Measurements from ENCODE around the gene VEGFB. TPM values are rescaled to one million over a fixed set of nuclear protein-coding genes. Genes with fewer than 3 reads are reported as not detected.

The VEGFB gene
- total RNA-seq, result 10 to 100 TPM; 25.9 to 59.5 TPM

- H3K9me3 ChIP-seq, result no peaks in the 10 kb centered on the region
- no peaks in the 10 kb centered on the region for H3K36me3 ChIP-seq
- DNase-seq, result peak; percentile 79
- no peaks in the 10 kb centered on the region for H3K27me3 ChIP-seq
- peak within 1 kb of the TSS; percentile 74 to 79 for H3K9ac ChIP-seq (ENCODE audit: low read depth in 2 of 2, low read length in 2 of 2)
- peak within 1 kb of the TSS; percentile 62 for H3K27ac ChIP-seq
- TF ChIP-seq, protein P1, sequence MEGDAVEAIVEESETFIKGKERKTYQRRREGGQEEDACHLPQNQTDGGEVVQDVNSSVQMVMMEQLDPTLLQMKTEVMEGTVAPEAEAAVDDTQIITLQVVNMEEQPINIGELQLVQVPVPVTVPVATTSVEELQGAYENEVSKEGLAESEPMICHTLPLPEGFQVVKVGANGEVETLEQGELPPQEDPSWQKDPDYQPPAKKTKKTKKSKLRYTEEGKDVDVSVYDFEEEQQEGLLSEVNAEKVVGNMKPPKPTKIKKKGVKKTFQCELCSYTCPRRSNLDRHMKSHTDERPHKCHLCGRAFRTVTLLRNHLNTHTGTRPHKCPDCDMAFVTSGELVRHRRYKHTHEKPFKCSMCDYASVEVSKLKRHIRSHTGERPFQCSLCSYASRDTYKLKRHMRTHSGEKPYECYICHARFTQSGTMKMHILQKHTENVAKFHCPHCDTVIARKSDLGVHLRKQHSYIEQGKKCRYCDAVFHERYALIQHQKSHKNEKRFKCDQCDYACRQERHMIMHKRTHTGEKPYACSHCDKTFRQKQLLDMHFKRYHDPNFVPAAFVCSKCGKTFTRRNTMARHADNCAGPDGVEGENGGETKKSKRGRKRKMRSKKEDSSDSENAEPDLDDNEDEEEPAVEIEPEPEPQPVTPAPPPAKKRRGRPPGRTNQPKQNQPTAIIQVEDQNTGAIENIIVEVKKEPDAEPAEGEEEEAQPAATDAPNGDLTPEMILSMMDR (IDR thresholded peaks at IDR 0.05), result no peak
- H3K4me1 ChIP-seq, result peaks cover 20% of the 10 kb centered on the region
- peak within 1 kb of the TSS; percentile 68 for H3K4me3 ChIP-seq
- intact Hi-C loops (cut with DNase I), result no loop called here
Observed at GRCh38 chr11:64233913-64234586, at the start of gene VEGFB. VEGFB (plus strand) TSS chr11:64234584; CDS start chr11:64234834, 250 bp downstream.

GRCh38 chr11:64185175-64185692 lies 49.1 kb upstream of the VEGFB start:
- Histone ChIP-seq H3K4me1 (no peaks in the 10 kb centered on the region), H3K36me3 (no peaks in the 10 kb centered on the region), H3K9ac (ENCODE audit: low read depth in 2 of 2, low read length in 2 of 2) (peak overlapping the region; percentile 77 to 89), H3K9me3 (no peaks in the 10 kb centered on the region), H3K4me3 (peak overlapping the region; percentile 51), H3K27me3 (no peaks in the 10 kb centered on the region), H3K27ac (peak overlapping the region; percentile 88)
- DNase-seq, result peak; percentile 85
- TF ChIP-seq, protein P1 (IDR thresholded peaks at IDR 0.05), result no peak
- intact Hi-C loops (cut with DNase I), result no loop called here

DNA sequence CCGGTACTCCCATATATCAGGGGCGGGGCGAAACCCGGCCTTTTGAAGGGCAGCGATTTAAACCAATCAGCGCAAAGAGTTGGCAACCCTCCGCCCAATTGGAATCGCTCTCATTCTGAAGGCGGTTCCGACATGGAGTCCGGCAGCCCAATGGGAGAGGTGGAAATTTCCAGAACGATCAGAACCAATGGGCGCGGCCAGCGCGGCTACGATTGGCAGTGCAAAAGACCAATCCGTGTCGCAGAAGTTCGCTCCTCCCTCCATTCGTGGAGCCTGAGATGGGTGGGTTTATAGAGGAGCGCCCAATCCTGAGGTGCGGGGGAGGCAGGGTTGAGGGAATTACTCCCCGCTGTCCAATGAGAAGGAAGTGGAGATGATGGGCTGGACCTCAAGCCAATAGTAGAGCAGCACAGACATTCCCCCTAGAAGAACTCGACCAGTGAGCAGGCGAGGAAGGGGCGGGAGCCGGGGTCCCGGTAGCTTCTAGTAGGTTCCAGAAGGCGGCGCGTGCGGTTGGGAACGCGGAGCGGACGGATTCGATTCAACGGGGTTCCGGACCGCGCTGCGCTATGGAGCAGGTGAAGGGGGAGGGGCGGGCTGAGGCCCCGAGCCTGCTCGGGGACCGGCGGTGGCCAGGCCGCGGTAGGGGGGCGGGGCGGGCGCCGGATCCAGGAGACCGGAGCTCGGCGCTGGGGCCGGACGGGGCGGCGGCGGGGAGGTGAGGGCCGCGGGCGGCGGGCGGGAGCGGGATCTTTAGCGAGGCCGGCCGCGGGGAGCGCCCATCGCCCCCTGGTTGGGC lies 48.5 kb upstream of the VEGFB start, which contains the start of gene STIP1:
STIP1 (plus strand) TSS at position 479 of the 799 bp plus-strand sequence; CDS start at position 570, 91 bp downstream.
- H3K27ac ChIP-seq, result peak within 1 kb of the TSS; percentile 88
- no peaks in the 10 kb centered on the region for H3K9me3 ChIP-seq
- no peaks in the 10 kb centered on the region for H3K36me3 ChIP-seq
- H3K4me1 ChIP-seq, result no peaks in the 10 kb centered on the region
- H3K27me3 ChIP-seq, result no peaks in the 10 kb centered on the region
- peak within 1 kb of the TSS; percentile 77 to 89 for H3K9ac ChIP-seq (ENCODE audit: low read depth in 2 of 2, low read length in 2 of 2)
- H3K4me3 ChIP-seq, result peak within 1 kb of the TSS; percentile 51
- peak; percentile 99 for DNase-seq
- TF ChIP-seq, protein P1 (IDR thresholded peaks at IDR 0.05), result no peak
- intact Hi-C loops (cut with DNase I), result no loop called here

GRCh38 chr11:64186492-64187165 lies 47.8 kb upstream of the VEGFB start:
- Histone ChIP-seq H3K27ac (no peak overlapping the region), H3K9me3 (no peaks in the 10 kb centered on the region), H3K36me3 (no peaks in the 10 kb centered on the region), H3K4me3 (no peak overlapping the region), H3K4me1 (no peaks in the 10 kb centered on the region), H3K9ac (ENCODE audit: low read depth in 2 of 2, low read length in 2 of 2) (no peak overlapping the region), H3K27me3 (no peaks in the 10 kb centered on the region)
- DNase-seq, result peak; percentile 60
- TF ChIP-seq, protein P1 (IDR thresholded peaks at IDR 0.05), result no peak
- intact Hi-C loops (cut with DNase I), result no loop called here

GRCh38 chr11:64192434-64192833 lies 42.0 kb upstream of the VEGFB start:
- no peaks in the 10 kb centered on the region for H3K27me3 ChIP-seq
- TF ChIP-seq, protein P1 (IDR thresholded peaks at IDR 0.05), result no peak
- H3K4me1 ChIP-seq, result no peaks in the 10 kb centered on the region
- no peak for DNase-seq
- intact Hi-C loops (cut with DNase I), result no loop called here
- no peak overlapping the region for H3K4me3 ChIP-seq
- H3K9ac ChIP-seq (ENCODE audit: low read depth in 2 of 2, low read length in 2 of 2), result no peak overlapping the region
- H3K9me3 ChIP-seq, result no peaks in the 10 kb centered on the region
- H3K27ac ChIP-seq, result no peak overlapping the region
- H3K36me3 ChIP-seq, result peaks cover 24% of the 10 kb centered on the region
